ENCODE data around the gene TBXA2R. TPM values are rescaled to one million over a fixed set of nuclear protein-coding genes. Genes with fewer than 3 reads are reported as not detected.

The TBXA2R gene
- total and polyA plus RNA-seq, 9 donors: 0.53 to 2.8 (median 2.2) TPM

DNA sequence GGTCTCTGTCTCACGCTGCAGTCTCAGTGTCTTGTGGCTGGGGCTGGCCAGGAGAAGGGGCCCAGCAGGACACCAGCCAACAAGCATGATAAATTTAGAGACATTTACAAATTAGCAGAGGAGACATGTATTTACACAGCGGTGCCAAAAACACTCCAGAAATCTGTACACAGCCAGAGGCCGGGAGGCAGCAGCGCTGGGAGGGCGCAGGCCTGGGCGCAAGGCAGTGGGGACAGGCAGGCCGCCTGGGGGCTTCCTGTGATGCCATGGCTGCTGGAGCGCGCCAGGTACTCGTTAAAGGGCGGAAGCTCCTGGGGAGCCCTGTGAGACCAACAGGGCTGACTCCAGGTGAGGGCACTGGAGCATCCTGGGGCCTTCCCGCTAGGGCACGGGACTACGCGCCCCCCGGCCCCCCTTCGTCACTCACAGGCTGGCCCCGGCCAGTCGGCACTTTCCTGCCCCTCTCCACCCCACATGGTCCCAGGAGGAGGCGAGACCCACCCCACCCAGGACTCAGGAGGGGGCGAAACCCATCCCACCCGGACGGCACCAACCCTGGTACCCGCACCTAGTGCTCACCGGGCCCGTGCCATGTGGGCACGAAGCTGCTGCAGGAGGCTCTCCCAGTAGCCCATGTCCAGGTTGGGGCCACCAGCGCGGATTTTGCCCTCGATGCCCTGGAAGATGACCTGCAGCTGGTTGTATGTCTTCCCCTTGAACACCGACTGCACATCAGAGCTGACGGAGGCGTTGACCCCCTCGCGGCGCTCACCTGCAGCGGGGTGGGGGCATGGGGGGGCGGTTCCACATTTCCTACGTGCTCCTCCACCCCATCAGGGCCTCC, 7.4 kb upstream of the TBXA2R start:
- no peaks in the 10 kb centered on the region for H3K27me3 ChIP-seq (ENCODE audit: control insufficient read depth, insufficient read depth, low read length)
- H3K27ac ChIP-seq (ENCODE audit: low read length): no peak overlapping the region
- 91% methylated on average over 24 of the region's 39 CpGs for WGBS (ENCODE audit: insufficient coverage)
- peaks cover 15% of the 10 kb centered on the region for H3K4me1 ChIP-seq (ENCODE audit: control insufficient read depth, insufficient read depth, low read length)
- H3K36me3 ChIP-seq (ENCODE audit: control insufficient read depth, insufficient read depth, low read length): peaks cover 42% of the 10 kb centered on the region
- no peak for DNase-seq
- H3K4me3 ChIP-seq (ENCODE audit: low read length): no peak overlapping the region
- H3K9me3 ChIP-seq (replicated peaks; ENCODE audit: control insufficient read depth, low read depth, low read length): no peaks in the 10 kb centered on the region

DNA sequence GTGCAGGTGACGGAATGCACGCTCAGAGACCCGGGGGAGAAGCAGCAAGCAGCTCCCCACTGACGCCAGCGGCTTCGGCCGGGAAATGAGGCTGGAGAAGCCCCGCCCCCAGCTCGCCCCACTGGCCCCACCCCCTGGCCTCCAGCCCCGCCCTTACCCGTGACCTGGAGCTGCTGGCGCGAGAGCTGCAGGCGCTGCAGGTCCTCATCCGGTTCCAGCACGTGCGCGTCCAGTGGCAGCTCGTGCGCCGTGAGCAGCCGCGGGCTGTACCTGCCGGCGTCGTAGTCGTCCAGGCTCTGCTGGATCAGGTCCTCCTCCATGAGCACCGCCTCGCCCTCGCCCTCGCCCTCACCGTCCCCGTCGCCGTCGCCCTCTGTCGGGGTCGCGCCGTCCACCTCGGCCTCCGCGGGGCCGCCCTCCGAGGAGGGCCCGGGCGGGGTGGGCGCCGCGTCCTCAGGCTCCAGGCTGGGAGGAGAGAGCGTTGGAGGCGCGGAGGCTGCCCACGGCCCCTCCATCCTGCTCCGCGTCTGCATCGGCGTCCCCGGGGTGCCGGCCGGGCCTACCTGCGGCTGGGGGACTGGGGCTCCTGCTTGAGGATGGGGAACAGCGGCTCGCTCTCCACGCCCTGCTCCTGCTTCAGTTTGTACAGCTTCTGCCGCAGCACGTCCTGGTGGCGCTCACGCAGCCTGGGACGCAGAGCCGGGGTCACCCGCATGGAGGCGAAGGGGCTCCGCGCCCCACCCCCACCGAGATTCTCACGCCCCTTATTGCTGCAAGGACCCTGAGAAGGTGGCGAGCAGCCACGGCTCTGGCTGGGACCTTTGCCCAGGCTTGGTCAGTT, 6.4 kb upstream of the TBXA2R start:
- H3K9me3 ChIP-seq (replicated peaks; ENCODE audit: control insufficient read depth, low read depth, low read length): no peaks in the 10 kb centered on the region
- peaks cover 3% of the 10 kb centered on the region for H3K27me3 ChIP-seq (ENCODE audit: control insufficient read depth, insufficient read depth, low read length)
- H3K4me3 ChIP-seq (ENCODE audit: low read length): no peak overlapping the region
- peaks cover 41% of the 10 kb centered on the region for H3K36me3 ChIP-seq (ENCODE audit: control insufficient read depth, insufficient read depth, low read length)
- peaks cover 18% of the 10 kb centered on the region for H3K4me1 ChIP-seq (ENCODE audit: control insufficient read depth, insufficient read depth, low read length)
- DNase-seq: no peak
- 73% methylated on average over 76 of the region's 79 CpGs for WGBS (ENCODE audit: insufficient coverage)
- no peak overlapping the region for H3K27ac ChIP-seq (ENCODE audit: low read length)

DNA sequence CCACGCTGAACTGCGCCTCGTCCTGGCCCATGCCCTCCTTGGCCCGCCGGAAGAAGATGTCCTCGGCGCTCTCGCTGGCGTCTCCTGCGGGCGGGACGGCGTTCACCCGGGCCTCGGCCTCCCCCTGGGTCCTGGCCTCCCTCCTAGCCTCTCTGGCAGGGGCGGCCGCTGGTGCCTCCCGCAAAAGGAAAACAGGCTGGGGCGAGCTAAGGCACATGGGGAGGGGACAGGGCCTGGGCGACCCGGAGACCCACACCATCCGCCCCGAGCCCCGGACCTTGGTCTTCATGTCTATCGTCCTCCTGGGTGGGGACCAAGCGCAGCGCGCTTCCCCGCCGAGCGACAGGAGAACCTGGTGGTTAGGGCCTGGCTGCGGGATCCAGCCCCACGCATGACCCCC, 5.7 kb upstream of the TBXA2R start:
- peaks cover 11% of the 10 kb centered on the region for H3K27me3 ChIP-seq (ENCODE audit: control insufficient read depth, insufficient read depth, low read length)
- no peak overlapping the region for H3K27ac ChIP-seq (ENCODE audit: low read length)
- peaks cover 36% of the 10 kb centered on the region for H3K36me3 ChIP-seq (ENCODE audit: control insufficient read depth, insufficient read depth, low read length)
- peaks cover 25% of the 10 kb centered on the region for H3K4me1 ChIP-seq (ENCODE audit: control insufficient read depth, insufficient read depth, low read length)
- 95% methylated on average over 32 of the region's 33 CpGs for WGBS (ENCODE audit: insufficient coverage)
- no peaks in the 10 kb centered on the region for H3K9me3 ChIP-seq (replicated peaks; ENCODE audit: control insufficient read depth, low read depth, low read length)
- H3K4me3 ChIP-seq (ENCODE audit: low read length): no peak overlapping the region
- no peak for DNase-seq

DNA sequence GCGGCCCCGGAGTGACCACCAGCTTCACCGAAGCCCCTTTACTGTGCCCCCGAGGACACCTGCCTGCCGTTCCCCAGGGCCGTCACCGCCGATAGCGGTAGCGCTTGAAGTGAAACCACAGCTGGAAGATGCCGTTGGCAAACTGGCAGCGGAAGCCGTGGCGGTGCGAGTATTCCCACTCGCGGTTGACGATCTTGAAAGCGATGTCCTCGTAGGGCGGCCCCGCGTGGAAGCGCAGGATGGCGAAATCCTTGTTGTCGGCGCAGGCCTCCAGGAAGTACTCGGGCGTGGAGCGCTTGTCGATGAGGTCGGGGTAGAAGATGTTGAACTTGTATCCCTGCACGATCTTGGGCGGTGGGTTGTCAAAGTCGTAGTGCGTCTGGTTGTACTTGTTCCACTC, 5.2 kb upstream of the TBXA2R start:
- no peak for DNase-seq
- H3K9me3 ChIP-seq (replicated peaks; ENCODE audit: control insufficient read depth, low read depth, low read length): no peaks in the 10 kb centered on the region
- H3K36me3 ChIP-seq (ENCODE audit: control insufficient read depth, insufficient read depth, low read length): peaks cover 36% of the 10 kb centered on the region
- no peak overlapping the region for H3K4me3 ChIP-seq (ENCODE audit: low read length)
- H3K4me1 ChIP-seq (ENCODE audit: control insufficient read depth, insufficient read depth, low read length): peaks cover 29% of the 10 kb centered on the region
- H3K27ac ChIP-seq (ENCODE audit: low read length): no peak overlapping the region
- WGBS (ENCODE audit: insufficient coverage): 92% methylated on average over 36 of the region's 36 CpGs
- peaks cover 16% of the 10 kb centered on the region for H3K27me3 ChIP-seq (ENCODE audit: control insufficient read depth, insufficient read depth, low read length)

DNA sequence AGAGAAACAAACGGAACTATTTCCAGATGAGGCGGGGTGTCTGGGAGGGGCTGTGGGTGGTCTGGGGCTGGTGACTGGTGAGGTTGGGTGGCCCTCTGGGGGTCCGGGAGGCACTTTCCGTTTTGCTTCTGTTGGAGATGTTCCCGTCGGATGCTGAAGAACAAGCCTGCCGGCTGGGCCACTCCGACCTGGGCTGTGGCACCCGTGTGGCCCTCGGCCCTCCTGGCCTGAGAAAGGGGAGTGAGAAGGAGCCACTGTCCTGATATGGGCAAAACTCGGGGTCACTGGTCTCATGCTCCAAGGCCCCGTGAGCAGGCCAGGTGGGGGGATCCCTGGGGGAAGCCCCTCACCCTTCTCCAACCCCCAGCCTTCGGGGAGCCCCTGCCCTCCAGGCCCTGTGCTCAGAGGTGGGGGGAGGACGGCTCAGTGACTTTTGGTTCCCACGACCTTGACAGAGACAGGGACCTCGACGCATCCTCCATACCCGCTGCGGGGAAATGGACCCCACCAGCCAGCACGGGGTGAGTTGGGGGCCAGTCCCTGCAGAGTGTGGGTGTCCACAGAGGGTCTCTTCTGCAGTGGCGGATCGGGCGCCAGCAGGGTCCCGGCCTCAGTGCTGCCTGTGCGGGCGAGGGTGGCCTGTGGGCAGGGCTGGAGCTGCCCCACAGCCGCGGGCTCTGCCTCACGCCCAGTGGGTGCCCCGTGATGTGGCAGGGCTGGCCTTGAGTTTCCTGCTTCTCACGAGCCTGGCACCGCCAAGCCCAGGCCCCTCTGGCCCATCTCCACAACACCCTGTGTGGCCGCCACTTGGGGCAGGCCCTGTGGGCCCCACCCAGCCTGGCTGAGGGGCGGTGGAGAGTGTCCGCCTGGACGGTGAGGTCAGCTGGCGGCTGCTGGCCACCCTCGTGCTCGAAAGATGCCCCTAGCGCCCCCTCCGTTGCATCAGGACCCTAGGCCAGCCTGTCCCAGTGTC, 4.4 kb upstream of the TBXA2R start:
- H3K4me1 ChIP-seq (ENCODE audit: control insufficient read depth, insufficient read depth, low read length): peaks cover 35% of the 10 kb centered on the region
- H3K4me3 ChIP-seq (ENCODE audit: low read length): no peak overlapping the region
- peaks cover 36% of the 10 kb centered on the region for H3K36me3 ChIP-seq (ENCODE audit: control insufficient read depth, insufficient read depth, low read length)
- H3K27me3 ChIP-seq (ENCODE audit: control insufficient read depth, insufficient read depth, low read length): peaks cover 23% of the 10 kb centered on the region
- WGBS (ENCODE audit: insufficient coverage): 75% methylated on average over 27 of the region's 41 CpGs
- no peaks in the 10 kb centered on the region for H3K9me3 ChIP-seq (replicated peaks; ENCODE audit: control insufficient read depth, low read depth, low read length)
- no peak overlapping the region for H3K27ac ChIP-seq (ENCODE audit: low read length)
- DNase-seq: no peak

DNA sequence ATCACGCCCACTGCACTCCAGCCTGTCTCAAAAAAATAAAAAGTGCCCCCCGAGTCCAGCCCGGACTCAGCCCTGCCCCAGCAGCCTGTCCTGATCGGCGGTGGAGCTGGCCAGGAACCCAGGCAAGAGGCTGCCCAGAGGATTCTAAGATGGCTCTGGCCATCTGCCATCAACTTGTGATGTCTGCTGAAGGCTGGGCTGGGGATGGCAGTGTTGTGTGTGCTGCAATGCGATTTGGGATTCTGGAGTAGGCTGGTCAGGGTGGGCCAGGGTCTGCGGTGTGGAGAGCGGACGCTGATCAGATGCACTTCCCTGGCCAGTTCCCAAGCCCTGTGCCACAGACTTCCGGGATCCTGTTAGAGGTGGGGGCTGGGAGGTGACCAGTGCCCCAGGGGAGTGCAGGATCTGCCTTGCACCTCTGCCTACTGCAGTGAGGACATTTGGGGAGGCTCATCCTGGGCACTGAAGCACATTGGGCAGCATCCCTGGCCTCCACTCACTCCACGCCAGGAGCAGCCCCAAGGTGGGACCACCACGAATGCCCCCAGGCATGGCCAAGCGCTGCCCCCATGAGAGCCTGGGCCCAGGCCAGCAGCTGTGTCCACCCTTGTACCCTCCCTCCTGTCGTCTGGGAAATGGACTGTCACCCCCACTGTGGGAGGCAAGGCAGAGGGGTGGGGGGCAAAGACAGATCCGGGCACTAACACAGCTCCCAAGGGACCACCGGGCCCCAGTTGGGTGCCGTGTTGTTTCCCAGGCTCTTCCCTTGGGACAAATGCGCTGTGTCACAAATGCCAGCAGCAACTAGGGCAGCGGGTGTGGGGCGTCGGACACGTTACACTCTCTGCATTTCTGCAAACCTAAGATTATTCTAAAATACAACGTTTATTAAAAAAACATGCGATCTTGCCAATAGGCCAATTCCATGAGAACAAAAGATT, 3.4 kb upstream of the TBXA2R start:
- Histone ChIP-seq H3K4me1 (ENCODE audit: control insufficient read depth, insufficient read depth, low read length) (peaks cover 35% of the 10 kb centered on the region), H3K27ac (ENCODE audit: low read length) (peak overlapping the region; percentile 69), H3K36me3 (ENCODE audit: control insufficient read depth, insufficient read depth, low read length) (peaks cover 30% of the 10 kb centered on the region), H3K27me3 (ENCODE audit: control insufficient read depth, insufficient read depth, low read length) (peaks cover 31% of the 10 kb centered on the region), H3K4me3 (ENCODE audit: low read length) (no peak overlapping the region), H3K9me3 (replicated peaks; ENCODE audit: control insufficient read depth, low read depth, low read length) (no peaks in the 10 kb centered on the region)
- DNase-seq: no peak
- WGBS (ENCODE audit: insufficient coverage): 73% methylated on average over 20 of the region's 24 CpGs

DNA sequence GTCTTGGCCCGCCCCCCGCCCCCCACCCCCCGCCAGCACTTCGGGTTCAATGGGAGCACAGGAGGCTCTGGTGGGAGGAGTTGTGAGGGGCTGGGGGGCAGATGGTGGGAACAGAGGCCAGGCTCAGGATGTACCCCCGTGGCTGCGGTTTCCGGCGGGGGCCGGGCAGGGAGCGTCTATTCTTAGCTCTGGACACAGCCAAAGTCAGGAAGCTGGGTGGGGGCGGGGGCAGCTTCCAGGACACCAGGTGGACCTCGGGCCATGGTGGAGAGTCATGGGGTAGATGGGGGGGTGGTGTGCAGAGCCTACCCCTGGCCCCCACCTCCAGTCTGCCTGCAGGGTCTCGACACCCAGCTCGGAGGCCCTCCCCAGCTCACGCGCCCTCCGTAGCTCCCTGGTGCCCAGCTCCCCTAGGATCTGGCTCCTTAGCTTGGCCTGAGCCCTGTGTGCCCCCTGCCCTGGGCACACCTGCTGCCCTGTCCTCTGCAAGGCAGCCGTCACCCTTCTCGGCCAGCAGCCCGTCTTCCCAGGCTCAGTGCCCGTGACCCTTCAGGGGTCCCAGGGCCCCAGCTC, 2.2 kb upstream of the TBXA2R start:
- peaks cover 41% of the 10 kb centered on the region for H3K4me1 ChIP-seq (ENCODE audit: control insufficient read depth, insufficient read depth, low read length)
- H3K4me3 ChIP-seq (ENCODE audit: low read length): no peak overlapping the region
- peaks cover 24% of the 10 kb centered on the region for H3K36me3 ChIP-seq (ENCODE audit: control insufficient read depth, insufficient read depth, low read length)
- DNase-seq: peak; percentile 54
- H3K27ac ChIP-seq (ENCODE audit: low read length): peak overlapping the region; percentile 69
- peaks cover 36% of the 10 kb centered on the region for H3K27me3 ChIP-seq (ENCODE audit: control insufficient read depth, insufficient read depth, low read length)
- no peaks in the 10 kb centered on the region for H3K9me3 ChIP-seq (replicated peaks; ENCODE audit: control insufficient read depth, low read depth, low read length)
- 67% methylated on average over 13 of the region's 21 CpGs for WGBS (ENCODE audit: insufficient coverage)

DNA sequence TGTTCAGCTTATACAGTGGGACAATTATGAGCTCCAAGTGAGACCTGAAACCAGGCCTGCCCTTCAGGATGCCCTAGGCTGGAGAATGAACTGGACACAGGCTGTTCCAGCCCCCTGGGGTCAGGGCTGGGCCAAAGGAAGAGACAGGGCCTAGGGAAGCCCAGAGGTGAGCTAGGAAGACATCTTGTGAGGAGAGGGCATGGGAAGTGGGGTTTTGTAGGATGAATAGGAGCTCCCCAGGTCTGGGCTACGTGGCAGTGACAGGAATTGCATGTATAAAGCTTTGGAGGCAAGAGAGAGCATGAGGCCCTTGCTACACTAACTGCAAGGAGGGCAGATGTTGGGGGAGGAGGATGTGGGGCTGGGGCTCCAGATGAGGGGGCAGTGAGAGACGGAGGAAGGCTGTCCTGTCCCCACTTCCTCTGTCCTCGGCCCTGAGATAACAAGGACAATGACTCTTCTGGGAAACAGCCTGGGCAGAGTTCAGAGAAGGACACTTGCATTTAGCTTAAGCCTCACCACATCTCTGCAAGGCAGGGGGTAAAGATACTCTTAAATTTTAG, 1.5 kb upstream of the TBXA2R start:
- no peak for DNase-seq
- H3K27ac ChIP-seq (ENCODE audit: low read length): peak overlapping the region; percentile 77
- no peaks in the 10 kb centered on the region for H3K9me3 ChIP-seq (replicated peaks; ENCODE audit: control insufficient read depth, low read depth, low read length)
- H3K4me3 ChIP-seq (ENCODE audit: low read length): no peak overlapping the region
- peaks cover 39% of the 10 kb centered on the region for H3K27me3 ChIP-seq (ENCODE audit: control insufficient read depth, insufficient read depth, low read length)
- peaks cover 41% of the 10 kb centered on the region for H3K4me1 ChIP-seq (ENCODE audit: control insufficient read depth, insufficient read depth, low read length)
- peaks cover 19% of the 10 kb centered on the region for H3K36me3 ChIP-seq (ENCODE audit: control insufficient read depth, insufficient read depth, low read length)
- 68% methylated on average over 3 of the region's 3 CpGs for WGBS (ENCODE audit: insufficient coverage)
